Neural crest cell (in vitro differentiated cells): ENCODE measurements around the gene NAP1L1. TPM values are rescaled to one million over a fixed set of nuclear protein-coding genes. Genes with fewer than 3 reads are reported as not detected.

Experiments
- DNase-seq: peaks from one replicate; pipeline ENCODE4 v3.0.0; 2021; ENCODE audit warnings: low read depth, mixed read lengths, low spot score
- H3K27ac Mint-ChIP-seq: one replicate; pipeline ENCODE4 v1.8.0; 2021; ENCODE audit warnings: mild to moderate bottlenecking, mixed read lengths; ENCODE audit not compliant: unreplicated experiment
- H3K27me3 Mint-ChIP-seq: 2 replicates; pipeline ENCODE4 v1.8.0; 2021; ENCODE audit warnings: low read depth, mild to moderate bottlenecking, mixed read lengths
- H3K36me3 Mint-ChIP-seq: 2 replicates; pipeline ENCODE4 v1.8.0; 2021; ENCODE audit warnings: low read depth, mild to moderate bottlenecking, mixed read lengths
- H3K4me1 Mint-ChIP-seq: 2 replicates; pipeline ENCODE4 v1.8.0; 2021; ENCODE audit warnings: mixed read lengths
- H3K4me3 Mint-ChIP-seq: one replicate; pipeline ENCODE4 v1.8.0; 2021; ENCODE audit warnings: mild to moderate bottlenecking, mixed read lengths
- H3K9me3 Mint-ChIP-seq: 2 replicates; pipeline ENCODE4 v1.8.0; 2021; ENCODE audit warnings: mixed read lengths
- CTCF ChIP-seq: fragments of 200-600 bp; sonication (generic); conservative IDR thresholded peaks from 2 replicates; pipeline ENCODE4 v1.5.0; 2021; ENCODE audit warnings: antibody characterized with exemption, mild to moderate bottlenecking
- total RNA-seq: library from RNA; stranded (reverse); gene quantifications from 2 replicates; pipeline ENCODE4 v1.2.1, GENCODE V29; 2021

NAP1L1 gene
- total RNA-seq, 1 donor from 2014 or later = 1,116 TPM

DNA sequence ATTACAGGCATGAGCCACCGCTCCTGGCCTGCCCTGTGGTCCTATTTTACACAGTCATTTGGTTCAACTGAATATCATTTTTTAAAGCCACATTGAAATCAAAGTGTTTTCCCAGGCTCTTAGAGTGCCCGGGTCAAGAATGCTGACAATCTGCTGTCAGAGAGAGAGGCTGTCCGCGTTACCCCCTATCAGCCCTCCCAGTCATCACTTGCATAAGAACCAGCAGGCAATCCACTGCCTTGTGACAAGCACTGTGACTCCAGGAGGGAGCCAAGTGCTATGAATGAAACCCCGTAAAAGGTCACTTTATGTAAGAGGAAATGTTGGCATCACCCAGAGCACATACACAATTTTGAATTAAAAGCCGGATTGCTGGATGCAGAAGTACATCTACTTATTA, 66.4 kb downstream of the NAP1L1 start:
- H3K27ac Mint-ChIP-seq = no peak overlapping the region
- H3K36me3 Mint-ChIP-seq = no peaks in the 10 kb centered on the region
- no peak for TF ChIP-seq CTCF
- no peak overlapping the region for H3K4me3 Mint-ChIP-seq
- DNase-seq = no peak
- peaks cover 36% of the 10 kb centered on the region for H3K4me1 Mint-ChIP-seq
- H3K27me3 Mint-ChIP-seq = no peaks in the 10 kb centered on the region
- H3K9me3 Mint-ChIP-seq = peaks cover 4% of the 10 kb centered on the region

GRCh38 chr12:76014007-76014406, 70.5 kb downstream of the NAP1L1 start:
- Mint-ChIP-seq H3K4me3 (no peak overlapping the region), H3K9me3 (peaks cover 4% of the 10 kb centered on the region), H3K4me1 (peaks cover 27% of the 10 kb centered on the region), H3K36me3 (no peaks in the 10 kb centered on the region), H3K27me3 (no peaks in the 10 kb centered on the region), H3K27ac (no peak overlapping the region)
- no peak for TF ChIP-seq CTCF
- DNase-seq = no peak

DNA sequence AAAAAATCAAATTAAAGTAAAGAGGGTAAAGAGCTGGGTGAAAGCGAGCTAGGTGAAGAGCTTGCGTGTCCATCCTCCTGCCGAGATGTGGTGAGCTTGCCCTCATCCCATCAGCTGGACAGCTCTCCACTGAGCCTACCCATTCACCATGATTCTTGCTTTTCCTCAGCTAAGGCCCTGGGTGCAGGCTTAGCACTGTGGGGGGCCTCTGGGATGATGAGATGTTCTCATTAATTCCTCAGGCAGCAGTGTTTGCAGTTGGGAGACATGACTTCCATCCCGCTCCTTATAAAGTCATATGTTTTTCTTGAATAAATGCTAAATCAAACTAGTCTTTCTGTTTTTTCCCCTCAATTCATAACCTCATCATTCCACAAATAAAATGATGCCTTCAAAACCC, 70.9 kb downstream of the NAP1L1 start:
- DNase-seq = no peak
- Mint-ChIP-seq H3K27ac (no peak overlapping the region), H3K9me3 (peaks cover 4% of the 10 kb centered on the region), H3K4me1 (peaks cover 25% of the 10 kb centered on the region), H3K4me3 (no peak overlapping the region), H3K27me3 (no peaks in the 10 kb centered on the region), H3K36me3 (no peaks in the 10 kb centered on the region)
- no peak for TF ChIP-seq CTCF

- H3K4me3 Mint-ChIP-seq = no peak overlapping the region
- H3K27ac Mint-ChIP-seq = no peak overlapping the region
- peaks cover 18% of the 10 kb centered on the region for H3K4me1 Mint-ChIP-seq
- TF ChIP-seq CTCF = no peak
- H3K27me3 Mint-ChIP-seq = no peaks in the 10 kb centered on the region
- H3K9me3 Mint-ChIP-seq = peaks cover 4% of the 10 kb centered on the region
- H3K36me3 Mint-ChIP-seq = no peaks in the 10 kb centered on the region
- no peak for DNase-seq
Observed at GRCh38 chr12:76012644-76013043, 71.8 kb downstream of the NAP1L1 start.

DNA sequence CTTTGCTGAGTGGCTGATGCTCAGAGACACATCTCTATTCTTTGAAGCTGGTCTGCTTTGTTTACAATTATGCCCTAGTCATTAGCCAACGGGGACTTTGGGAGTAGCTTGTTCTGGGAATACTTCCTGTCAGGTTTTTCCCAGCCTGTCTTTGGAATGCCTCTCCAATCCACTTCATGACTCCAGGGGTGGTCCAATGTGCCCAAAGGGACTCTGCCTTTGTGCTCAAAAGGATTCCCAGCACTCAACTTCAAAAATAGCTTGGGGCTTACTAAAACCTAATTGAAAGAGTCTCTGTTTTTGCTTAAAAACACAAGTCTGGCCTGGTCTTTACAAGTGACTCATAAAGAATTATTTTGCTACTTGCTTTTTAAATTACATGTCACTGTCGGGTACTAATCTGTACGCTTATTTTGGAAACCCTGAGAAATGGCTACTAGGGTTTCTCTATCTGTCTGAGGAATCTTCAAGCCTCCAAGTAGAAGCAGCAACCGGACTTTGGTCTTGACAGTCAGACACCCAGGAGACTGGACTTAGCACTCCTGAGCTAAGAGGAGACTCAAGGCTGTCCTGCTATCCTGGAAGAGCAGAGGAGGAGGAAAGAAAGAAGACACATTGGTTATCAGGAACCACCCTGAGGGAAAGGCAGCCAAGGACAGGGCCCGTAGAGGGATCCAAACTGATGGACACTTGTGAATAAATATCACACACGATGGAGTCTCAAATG, 73.6 kb downstream of the NAP1L1 start:
- no peaks in the 10 kb centered on the region for H3K9me3 Mint-ChIP-seq
- no peak overlapping the region for H3K4me3 Mint-ChIP-seq
- no peaks in the 10 kb centered on the region for H3K27me3 Mint-ChIP-seq
- no peak for DNase-seq
- H3K27ac Mint-ChIP-seq = peak overlapping the region; percentile 60
- H3K4me1 Mint-ChIP-seq = peaks cover 22% of the 10 kb centered on the region
- TF ChIP-seq CTCF = no peak
- H3K36me3 Mint-ChIP-seq = no peaks in the 10 kb centered on the region
